Measurements from ENCODE around the gene PSMA2.

PSMA2 gene

GRCh38 chr7:42931834-42932651 is at the start of gene PSMA2, which contains the start of gene MRPL32:
TSS of gene PSMA2 (minus strand) at chr7:42932174. CDS start at chr7:42932158, 16 bp downstream.
TSS of gene MRPL32 (plus strand) at chr7:42932376. CDS start at chr7:42932387, 11 bp downstream.
- FAIRE-seq: peak; percentile 98

GRCh38 chr7:42981601-42982000 is 49.6 kb upstream of the PSMA2 start:
- no peak for FAIRE-seq

- no peak for FAIRE-seq
These were observed 48.5 kb upstream of the PSMA2 start for GRCh38 chr7:42980514-42980913.

GRCh38 chr7:42980084-42980483 is 48.1 kb upstream of the PSMA2 start:
- FAIRE-seq: no peak

GRCh38 chr7:42978496-42978895 is 46.5 kb upstream of the PSMA2 start:
- FAIRE-seq: no peak

- no peak for FAIRE-seq
These were observed 44.4 kb upstream of the PSMA2 start for GRCh38 chr7:42976371-42976770.

- peak; percentile 98 for FAIRE-seq
These were observed 40.9 kb upstream of the PSMA2 start for GRCh38 chr7:42972699-42973500.

GRCh38 chr7:42967391-42967790 is 35.4 kb upstream of the PSMA2 start:
- no peak for FAIRE-seq

GRCh38 chr7:42964849-42965805 is 33.2 kb upstream of the PSMA2 start:
- no peak for FAIRE-seq

- no peak for FAIRE-seq
These were observed 32.3 kb upstream of the PSMA2 start for GRCh38 chr7:42964293-42964692.

GRCh38 chr7:42961170-42961569 is 29.2 kb upstream of the PSMA2 start:
- FAIRE-seq: no peak

GRCh38 chr7:42960762-42961161 is 28.8 kb upstream of the PSMA2 start:
- no peak for FAIRE-seq

- FAIRE-seq: no peak
These were observed 27.6 kb upstream of the PSMA2 start for GRCh38 chr7:42959549-42959948.

GRCh38 chr7:42956062-42956461 is 24.1 kb upstream of the PSMA2 start:
- FAIRE-seq: peak; percentile 4

- FAIRE-seq: no peak
These were observed 22.0 kb upstream of the PSMA2 start for GRCh38 chr7:42953994-42954393.

GRCh38 chr7:42952328-42952727 is 20.4 kb upstream of the PSMA2 start:
- no peak for FAIRE-seq

GRCh38 chr7:42950417-42950816 is 18.4 kb upstream of the PSMA2 start:
- FAIRE-seq: no peak

GRCh38 chr7:42947521-42947920 is 15.5 kb upstream of the PSMA2 start:
- FAIRE-seq: peak; percentile 82

GRCh38 chr7:42946627-42946950 is 14.6 kb upstream of the PSMA2 start:
- no peak for FAIRE-seq

GRCh38 chr7:42945821-42946626 is 14.1 kb upstream of the PSMA2 start:
- FAIRE-seq: no peak

- no peak for FAIRE-seq
These were observed 9.2 kb upstream of the PSMA2 start for GRCh38 chr7:42940985-42941847.

All from endometrium (tissue), 2 donors.